Right ventricle myocardium superior (tissue), 1 donor: ENCODE data around the gene SCART1. TPM values are rescaled to one million over a fixed set of nuclear protein-coding genes. Genes with fewer than 3 reads are reported as not detected.
"Not testable (repeated sequence)": the region's sequence is repeated elsewhere in the genome, so short reads cannot be mapped to it uniquely, and the experiment has no call there.

Source experiments
- ATAC-seq: fragments of 200-7000 bp; cut with Tn5 transposase; one replicate; pipeline ENCODE4 v1.9.1; 2020; ENCODE audit warnings: mild to moderate bottlenecking; ENCODE audit not compliant: poor library complexity
- DNase-seq: peaks from one replicate; pipeline ENCODE4 v3.0.0-alpha.2; 2020
- intact Hi-C: fragments of 100-400 bp; cut with DNase I; formaldehyde crosslinking; loops from one replicate; pipeline ENCODE4 v1.11.2; 2022
- total RNA-seq: library from RNA; stranded (reverse); fragmentation: NEBNext Ultra II Directional; extraction: Animal tissue kit (Norgen Biotek cat#: 25700); gene quantifications from one replicate; pipeline ENCODE4 v1.2.1, GENCODE V29; 2021
- donor health status: DM: no; HTN: yes; CAD: no; lungs with severe emphysema.

SCART1 gene
- total RNA-seq, 1 donor from 2014 or later: 0.51 TPM

DNA sequence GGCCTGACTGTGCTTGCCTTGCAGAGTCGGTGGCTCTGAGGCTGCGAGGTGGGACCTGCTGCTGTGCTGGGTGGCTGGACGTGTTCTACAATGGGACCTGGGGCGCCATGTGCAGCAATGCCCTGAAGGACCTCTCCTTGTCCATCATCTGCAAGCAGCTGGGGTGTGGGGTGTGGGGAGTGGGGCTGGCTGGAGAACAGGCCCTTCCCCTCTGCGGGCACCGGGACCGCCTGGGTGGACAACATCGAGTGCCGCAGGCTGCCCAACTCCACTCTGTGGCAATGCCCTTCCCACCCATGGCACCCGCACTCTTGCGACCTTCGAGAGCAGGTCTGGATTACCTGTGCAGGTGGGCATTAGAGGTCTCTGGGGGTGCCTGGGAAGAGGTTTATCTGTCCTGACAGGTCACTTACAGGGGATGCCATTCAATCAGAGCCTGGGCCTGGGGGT, 10.9 kb downstream of the SCART1 start:
- DNase-seq: no peak
- intact Hi-C loops: no loop called here
- no peak for ATAC-seq

DNA sequence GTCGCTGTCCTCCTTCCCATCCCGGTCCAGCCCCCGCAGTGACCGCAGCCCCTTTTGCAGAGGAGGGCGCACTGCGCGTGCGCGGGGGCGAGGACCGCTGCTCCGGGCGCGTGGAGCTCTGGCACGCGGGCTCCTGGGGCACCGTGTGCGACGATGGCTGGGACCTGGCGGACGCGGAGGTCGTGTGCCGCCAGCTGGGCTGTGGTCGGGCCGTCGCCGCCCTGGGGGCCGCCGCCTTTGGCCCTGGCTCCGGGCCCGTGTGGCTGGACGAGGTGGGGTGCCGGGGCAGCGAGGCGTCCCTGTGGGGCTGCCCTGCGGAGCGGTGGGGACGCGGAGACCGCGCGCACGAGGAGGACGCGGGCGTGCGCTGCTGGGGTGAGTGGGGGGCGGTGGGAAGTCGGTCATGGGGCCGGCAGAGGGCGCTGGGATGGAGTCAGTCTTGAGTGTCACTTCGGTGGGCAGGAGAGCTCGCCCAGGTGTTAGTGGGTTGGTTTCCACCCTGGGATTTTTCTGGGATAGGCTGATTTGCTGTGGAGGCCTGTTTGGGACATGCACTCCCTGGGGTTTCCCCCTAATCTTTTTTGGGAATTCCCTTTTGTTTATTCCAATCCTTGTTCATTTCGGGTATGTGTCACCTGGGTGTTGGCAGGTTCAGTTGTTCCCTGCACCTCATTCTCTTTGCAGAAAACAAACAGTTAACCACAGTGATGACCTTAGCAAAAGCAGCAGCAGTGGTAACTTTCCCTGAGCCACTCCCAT, 11.6 kb downstream of the SCART1 start:
- intact Hi-C loops: no loop called here
- ATAC-seq (no peak), DNase-seq (no peak)

DNA sequence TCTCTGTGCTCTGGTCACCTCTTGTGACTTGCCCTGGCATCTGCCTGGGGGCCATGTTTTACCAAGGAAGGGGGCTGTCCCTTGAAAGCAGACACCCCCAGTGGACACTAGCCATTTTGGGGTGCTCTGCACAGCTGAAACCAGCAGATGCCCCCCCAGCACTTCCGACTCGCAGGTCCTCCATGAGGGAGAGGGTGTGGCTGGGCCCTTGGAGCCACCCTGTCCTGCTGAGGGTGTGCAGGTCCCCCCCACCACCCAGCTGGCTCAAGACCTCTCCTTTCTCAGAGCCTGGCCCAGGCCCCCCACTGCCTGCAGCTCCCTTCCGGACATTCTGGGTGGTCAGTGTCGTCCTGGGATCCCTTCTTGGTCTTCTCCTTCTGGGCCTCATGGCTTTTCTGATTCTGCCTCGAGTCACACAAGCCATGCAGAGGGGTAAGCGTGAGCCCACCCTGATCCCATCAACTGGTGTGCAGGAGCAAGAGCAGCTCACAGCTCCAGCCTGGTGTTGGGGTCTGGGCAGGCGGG, 12.3 kb downstream of the SCART1 start:
- intact Hi-C loops: no loop called here
- no peak for ATAC-seq
- no peak for DNase-seq

DNA sequence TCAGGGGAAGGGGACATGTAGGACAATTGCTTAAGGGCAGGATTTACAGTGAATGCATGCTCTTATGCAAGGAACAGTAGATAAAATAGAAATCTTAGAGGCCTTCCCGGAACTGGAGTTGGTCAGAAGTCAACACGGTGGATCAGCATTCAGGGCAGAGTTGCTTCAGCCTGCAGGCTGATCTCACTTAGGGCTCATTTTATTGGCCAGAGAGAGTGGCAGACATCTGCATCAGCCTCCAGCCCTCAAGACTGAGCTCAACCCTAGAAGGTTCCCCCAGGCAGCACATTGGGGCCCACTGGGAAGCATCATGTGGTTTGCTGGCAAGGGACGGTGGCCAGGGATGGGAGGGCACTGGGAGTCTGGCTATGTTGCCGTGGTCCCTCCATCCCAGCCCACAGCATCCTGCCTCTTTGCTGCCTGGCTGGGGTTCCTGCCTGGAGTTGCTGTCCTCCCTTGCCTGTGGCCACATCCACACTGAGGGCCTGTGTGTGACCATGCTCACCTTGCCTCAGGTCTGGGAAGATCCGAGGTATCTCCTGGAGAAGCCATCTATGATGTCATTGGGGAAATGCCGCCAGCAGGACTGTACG, 13.0 kb downstream of the SCART1 start:
- DNase-seq (no peak), ATAC-seq (no peak)
- intact Hi-C loops: no loop called here

DNA sequence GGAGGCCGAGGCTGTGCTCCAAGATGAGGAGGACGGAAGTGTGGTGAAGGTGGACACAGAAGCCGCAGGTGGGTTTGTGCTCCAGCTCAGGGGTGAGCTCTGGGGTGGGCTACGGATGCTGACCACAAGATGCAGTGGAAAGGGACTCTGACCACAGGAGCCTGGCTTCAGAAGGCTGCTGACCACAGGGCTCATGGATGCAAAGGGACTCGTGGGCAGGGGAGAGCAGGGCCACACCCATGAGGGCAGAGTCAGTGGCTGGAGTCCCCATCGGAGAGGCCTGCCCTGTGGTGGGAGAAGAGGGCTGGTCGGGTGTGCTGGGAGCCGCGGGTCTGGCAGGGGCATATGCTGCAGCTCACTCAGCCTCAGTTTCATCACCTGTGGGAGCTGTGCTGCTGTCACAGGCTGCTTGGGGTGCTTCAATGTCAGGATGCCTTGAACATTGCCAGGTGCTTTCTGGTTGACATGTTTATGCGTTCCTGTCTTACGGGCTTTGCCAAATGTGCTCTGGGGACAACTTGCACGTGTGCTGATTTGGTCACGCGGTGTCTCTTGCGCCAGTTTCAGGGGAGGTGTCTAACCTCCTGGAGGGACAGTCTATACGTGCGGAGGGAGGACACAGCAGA, 13.7 kb downstream of the SCART1 start:
- DNase-seq (no peak), ATAC-seq (no peak)
- intact Hi-C loops: no loop called here

DNA sequence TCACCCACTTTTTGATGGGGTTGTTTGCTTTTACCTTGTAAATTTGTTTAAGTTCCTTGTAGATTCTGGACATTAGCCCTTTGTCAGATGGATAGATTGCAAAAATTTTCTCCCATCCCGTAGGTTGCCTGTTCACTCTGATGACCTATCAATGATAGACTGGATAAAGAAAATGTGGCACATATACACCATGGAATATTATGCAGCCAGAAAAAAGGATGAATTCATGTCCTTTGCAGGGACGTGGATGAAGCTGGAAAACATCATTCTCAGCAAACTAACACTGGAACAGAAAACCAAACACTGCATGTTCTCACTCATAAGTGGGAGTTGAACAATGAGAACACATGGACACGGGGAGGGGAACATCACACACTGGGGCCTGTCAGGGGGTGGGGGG, 15.5 kb downstream of the SCART1 start:
- intact Hi-C loops, DNase-seq, ATAC-seq: not testable (repeated sequence)

DNA sequence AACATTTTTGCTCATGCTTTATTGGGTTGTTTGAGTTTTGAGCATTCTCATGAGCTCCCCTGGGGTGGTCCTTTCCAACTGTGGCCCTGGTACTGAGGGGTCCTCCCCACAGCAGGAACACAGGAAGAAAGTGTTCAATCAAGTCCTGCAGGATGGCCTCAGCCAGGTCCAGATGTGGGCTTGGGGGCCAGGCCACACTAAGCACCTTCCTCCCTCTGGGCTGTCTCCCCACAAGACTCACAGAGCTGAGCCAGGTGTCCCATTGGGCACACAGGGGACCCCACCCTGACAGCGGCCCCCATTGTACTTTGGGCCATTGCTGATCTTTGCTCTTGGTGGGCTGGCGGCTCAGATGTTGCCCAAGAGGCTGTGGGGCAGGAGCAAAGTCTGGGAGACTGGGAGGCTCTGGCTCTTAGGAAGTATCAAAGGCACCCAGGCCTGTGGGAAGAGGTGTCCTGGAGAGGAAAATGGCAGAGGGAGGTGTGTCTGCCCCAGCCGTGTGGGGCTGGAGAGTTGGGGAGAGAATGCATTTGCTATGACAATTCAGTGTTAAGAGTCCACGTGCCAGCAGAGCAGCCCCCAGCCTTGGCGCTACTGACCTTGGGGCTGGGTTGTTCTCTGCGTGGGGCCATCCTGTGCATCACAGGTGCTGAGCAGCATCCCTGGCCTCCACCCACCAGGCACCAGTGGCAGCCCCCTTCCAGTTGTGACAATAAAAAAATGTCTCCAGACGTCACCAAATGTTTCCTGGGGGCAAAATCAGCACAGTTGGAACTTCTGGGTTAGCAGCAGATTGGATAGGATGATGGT, 17.8 kb downstream of the SCART1 start:
- ATAC-seq (no peak), DNase-seq (no peak)
- intact Hi-C loops: no loop called here

DNA sequence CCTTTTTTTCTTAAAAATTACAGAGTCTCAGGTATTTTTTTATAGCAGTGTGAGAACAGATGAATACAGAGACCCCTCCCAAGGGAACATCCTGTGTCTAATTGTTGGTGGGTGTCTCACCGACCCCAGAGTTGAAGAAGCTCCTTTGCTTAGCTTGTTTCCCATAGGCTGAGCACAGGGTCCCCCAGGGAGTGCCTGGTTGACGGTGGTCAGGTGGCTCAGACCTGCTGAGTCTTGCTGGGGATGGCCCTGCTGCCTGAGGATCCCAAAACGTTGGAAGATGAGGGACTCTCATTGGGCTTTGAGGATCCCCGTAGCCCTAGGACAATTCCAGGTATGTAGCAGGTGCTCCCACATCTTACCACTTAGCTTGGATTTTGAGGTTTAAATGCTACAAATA, 19.5 kb downstream of the SCART1 start:
- DNase-seq (no peak), ATAC-seq (no peak)
- intact Hi-C loops: no loop called here

DNA sequence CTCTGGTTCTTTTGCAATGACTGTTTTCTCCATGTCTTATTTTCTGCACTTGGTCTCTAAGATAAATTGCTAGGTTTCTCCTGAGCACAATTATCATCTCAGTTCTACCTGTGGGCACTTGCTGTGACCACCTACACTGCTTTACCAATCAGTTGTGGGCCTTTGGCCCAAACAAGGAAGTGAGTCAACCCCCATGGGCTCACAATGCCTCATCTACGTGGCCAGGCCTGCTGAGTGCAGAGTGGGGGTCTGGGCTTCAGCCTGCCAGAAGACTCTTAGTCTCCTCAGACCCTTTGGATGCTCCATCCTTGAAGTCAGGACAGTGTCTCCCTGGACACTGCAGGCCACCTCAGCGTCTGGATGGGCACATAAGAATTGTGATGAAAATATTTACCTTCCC, 20.3 kb downstream of the SCART1 start:
- no peak for DNase-seq
- intact Hi-C loops: no loop called here
- no peak for ATAC-seq

DNA sequence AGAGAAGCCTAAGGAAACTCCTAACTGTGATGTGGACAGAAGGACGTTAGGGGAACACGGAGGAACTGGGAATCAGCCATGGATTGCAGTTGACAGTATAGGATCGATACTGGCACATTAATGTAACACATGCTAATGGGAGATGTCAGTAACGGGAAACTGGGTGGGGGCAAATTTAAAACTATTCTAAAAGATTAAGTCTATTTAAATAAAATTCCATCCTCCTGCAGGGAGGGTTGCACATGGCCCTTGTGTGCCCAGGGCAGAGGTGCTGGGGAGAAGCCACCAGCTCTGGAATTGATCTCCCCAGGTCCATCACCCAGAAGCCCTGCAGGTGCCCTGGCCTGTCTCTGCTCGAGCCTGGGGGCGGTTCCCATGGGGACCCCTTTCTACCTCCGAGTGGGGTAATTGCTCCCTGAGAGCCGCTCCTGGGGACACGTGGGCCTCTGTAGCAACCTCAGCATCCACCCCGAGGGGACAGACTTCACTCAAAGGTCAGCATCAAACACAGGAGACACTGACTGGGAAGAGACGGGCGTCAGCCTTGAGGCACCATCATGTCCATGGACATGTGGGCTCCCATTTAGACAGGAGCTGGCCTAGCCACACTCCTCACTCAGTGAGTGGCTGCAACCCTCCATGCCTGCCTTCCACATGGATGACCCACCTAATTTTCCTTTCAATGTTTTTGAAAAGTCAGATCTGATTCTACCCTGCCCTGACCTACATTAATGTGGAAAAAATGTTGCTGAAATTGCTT, 21.1 kb downstream of the SCART1 start:
- intact Hi-C loops: no loop called here
- ATAC-seq (no peak), DNase-seq (no peak)

DNA sequence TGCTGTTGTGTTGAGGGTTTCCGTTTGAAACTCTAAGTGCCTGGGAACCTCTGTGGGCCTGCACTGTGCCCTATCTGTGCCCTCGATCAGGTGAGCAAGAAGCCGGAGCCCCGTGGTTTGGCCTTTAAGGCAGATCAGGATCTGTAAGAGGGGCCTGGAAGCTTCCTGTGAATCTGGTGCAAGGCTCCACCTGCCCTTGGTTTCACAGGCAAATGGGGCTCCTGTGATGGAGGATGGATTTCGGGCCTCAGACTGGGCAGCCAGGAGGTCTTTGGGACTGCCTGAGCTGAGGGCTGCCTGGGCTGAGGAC, 21.6 kb downstream of the SCART1 start:
- ATAC-seq: no peak
- intact Hi-C loops: no loop called here
- no peak for DNase-seq

DNA sequence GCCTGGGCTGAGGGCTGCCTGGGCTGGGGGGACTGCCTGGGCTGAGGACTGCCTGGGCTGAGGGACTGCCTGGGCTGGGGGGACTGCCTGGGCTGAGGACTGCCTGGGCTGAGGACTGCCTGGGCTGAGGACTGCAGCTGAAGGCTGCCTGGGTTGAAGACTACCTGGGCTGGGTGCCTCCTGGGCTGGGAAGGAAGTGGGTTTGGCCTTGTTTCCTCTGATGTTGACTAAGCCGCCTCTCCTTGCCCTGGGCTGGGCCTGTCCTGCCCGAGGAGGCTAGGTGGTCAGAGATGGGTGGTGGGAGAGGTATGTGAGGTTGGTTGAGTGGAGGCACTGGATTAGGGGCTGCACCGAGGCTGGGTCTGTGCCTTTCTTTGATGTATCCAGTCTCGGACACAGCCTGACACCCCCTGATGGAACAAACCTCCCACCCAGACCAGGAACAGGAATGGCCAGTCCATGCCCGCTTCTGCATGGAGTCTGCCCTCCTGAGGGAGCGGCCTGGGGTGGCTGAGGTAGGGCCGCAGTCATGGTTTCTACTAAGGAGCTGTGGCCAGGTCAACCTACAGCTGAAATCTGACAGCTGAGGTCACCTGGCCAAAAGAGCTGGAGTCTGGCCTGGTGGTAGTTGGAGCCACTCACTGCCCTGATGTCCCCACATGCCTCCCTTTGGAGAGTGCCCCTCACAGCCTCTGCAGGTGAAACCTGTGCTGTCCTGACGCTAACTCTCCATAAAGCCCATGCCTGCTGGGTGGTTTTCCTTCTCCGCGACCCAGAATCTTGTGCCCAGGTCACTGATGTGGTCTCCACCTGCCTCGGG, 22.3 kb downstream of the SCART1 start:
- DNase-seq: no peak
- no peak for ATAC-seq
- intact Hi-C loops: no loop called here

DNA sequence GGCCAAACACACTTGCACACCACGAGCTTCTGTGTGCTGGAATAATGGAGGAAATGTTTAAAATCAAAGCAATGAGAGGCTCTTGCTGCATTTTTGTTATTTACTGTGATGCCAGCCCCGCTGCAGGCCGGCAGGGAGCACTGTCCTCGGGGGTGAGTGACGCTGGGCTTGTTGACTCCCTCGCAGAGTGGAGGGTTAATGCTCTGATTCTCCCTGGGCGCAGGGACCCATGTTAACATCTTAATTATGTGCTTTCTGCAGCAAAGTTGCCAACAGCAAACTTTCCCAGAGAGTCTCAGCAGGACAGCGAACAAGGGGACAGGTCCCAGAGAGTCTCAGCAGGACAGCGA, 22.9 kb downstream of the SCART1 start:
- ATAC-seq: no peak
- intact Hi-C loops: no loop called here

DNA sequence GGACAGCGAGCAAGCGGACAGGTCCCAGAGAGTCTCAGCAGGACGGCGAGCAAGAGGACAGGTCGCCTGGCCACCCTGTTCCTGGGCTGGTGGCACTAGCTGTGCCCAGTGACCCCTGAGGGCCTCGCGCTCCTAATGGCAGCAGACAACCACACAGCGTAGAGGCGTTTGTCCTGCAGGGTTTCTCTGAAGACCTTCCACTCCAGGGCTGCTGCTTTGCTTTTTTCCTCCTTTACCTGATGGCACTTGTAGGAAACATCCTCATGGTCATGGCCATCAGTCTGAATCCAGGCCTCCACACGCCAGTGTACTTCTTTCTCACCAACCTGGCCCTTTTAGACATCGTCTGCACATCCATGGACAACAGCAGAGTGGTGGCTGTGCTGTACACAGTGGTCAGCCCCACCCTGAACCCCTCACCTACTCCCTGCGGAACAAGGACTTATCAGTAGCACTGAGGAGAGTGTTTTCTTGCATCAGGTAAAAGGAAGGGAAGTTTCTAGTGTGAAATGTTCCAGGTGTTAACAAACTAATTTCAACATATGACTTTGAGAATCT, 27.4 kb downstream of the SCART1 start:
- intact Hi-C loops: no loop called here
- DNase-seq (no peak), ATAC-seq (no peak)

More for the DNA sequence above, 22.9 kb downstream of the SCART1 start:
- DNase-seq: no peak

DNA sequence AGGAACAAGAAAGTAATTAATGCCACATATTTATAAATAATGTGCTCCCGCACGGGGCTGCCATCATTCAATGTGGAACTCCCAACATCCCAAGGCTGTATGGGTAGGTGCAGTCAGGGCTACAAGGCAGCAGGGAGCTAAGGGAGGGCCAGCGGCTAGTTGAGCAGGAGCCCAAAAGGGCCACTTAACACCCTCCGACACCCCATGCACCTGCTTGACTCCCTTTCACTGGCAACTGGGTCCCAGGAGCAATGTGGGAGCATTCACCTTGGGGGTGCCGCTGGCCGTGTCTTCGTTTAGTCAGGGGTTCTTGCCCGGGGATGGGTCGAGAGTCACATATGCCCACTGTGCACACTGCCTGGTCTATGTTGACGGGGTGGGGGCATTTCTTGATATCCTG, 27.9 kb downstream of the SCART1 start:
- no peak for ATAC-seq
- intact Hi-C loops: no loop called here
- no peak for DNase-seq

DNA sequence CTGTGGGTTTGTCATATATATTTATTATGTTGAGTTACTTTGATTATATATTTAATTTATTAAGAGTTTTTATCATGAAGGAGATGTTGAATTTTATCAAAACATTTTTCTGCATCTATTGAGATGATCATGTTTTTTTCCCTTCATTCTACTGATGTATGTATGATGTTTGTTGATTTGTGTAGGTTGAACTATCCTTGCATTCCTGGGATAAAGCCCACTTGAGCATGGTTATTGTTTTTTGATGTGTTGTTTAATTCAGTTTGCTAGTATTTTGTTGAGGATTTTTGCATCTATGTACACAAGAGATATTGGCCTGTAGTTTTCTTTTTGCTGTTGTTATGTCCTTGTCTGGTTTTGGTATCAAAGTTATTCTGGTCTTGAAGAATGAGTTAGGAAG, 31.1 kb downstream of the SCART1 start:
- ATAC-seq (no peak), DNase-seq (no peak)
- intact Hi-C loops: no loop called here

DNA sequence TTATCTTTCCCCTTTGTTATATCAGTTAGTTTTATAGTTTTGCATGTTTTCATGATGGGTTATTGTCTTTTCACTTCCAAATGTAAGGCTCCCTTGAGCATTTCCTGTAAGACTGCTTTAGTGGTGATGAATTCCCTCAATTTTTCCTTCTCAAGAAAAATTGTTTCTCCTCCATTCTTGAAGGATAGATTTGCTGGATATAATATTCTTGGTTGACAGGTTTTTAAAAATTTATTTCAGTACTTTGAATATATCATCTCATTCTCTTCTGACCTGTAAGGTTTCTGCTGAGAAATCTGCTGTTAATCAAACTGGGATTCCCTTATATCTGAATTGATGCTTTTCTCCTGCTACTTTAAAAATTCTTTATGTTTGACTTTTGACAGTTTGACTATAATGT, 33.3 kb downstream of the SCART1 start:
- no peak for DNase-seq
- no peak for ATAC-seq
- intact Hi-C loops: no loop called here

DNA sequence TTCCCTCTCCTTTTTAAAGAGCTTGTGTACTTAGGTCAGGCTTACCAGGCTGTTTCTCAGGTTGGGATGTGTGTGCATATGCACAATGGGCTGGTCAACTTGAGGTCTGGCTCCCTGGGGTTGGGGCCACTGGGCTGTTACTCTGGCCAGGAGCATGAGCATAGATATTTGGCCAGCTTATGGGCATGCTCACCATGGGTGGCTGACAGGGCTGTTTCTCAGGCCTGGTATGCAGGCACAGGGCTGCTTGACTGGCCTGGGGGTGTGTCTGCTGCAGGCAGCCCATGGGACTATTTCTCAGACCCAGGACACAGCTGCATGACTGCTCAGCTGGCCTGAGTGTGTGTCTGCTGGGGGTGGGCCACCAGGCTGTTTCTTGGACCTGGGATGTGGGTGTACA, 34.6 kb downstream of the SCART1 start:
- intact Hi-C loops: no loop called here
- no peak for DNase-seq
- ATAC-seq: no peak
